Muscle layer of colon (tissue), 2 donors: ENCODE data around the gene PRKG1.

Experiments used
- H3K27ac ChIP-seq: one replicate; pipeline ENCODE4 v1.7.0; 2013; ENCODE audit warnings: low read depth, mild to moderate bottlenecking, low read length, moderate library complexity
- H3K27me3 ChIP-seq, 2 donors: one replicate each; pipeline ENCODE4 v1.7.0; 2013; ENCODE audit warnings: low read length in 2 of 2, mild to moderate bottlenecking in 2 of 2; ENCODE audit not compliant: insufficient read depth in 2 of 2, control insufficient read depth in 1 of 2
- H3K36me3 ChIP-seq: one replicate; pipeline ENCODE4 v1.7.0; 2013; ENCODE audit warnings: mild to moderate bottlenecking, low read length; ENCODE audit not compliant: insufficient read depth
- H3K4me1 ChIP-seq: one replicate; pipeline ENCODE4 v1.7.0; 2013; ENCODE audit warnings: mild to moderate bottlenecking, low read length; ENCODE audit not compliant: insufficient read depth
- H3K4me3 ChIP-seq, 2 donors: one replicate each; pipeline ENCODE4 v1.7.0; 2013; ENCODE audit warnings: low read length in 2 of 2, low read depth in 1 of 2, mild to moderate bottlenecking in 1 of 2, moderate library complexity in 1 of 2
- H3K9ac ChIP-seq: one replicate; pipeline ENCODE4 v1.7.0; 2013; ENCODE audit warnings: low read length
- H3K9me3 ChIP-seq: one replicate; pipeline ENCODE4 v1.7.0; 2013; ENCODE audit warnings: mild to moderate bottlenecking, low read length
- donor health status: abdominal sarcoma.
- donor health status: Adenocarcinoma of cecum.

The PRKG1 gene

DNA sequence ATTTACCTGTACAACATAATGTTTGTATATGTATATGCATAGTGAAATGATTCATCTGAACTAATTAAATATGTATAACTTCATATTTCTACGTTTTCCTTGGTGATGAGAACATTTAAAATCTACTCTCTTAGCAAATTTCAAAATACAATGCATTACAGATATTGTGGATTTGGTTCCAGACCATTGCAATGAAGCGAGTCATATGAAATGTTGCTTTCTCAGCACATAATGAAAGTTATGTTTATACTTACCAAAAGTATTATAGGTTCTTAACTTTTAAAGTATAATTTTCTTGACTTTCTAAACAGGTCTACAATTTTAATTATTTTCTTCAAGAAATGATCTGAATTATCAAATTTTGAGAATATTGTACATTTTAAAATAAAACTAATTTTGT, 435.9 kb downstream of the PRKG1 start:
- H3K4me1 ChIP-seq, result no peaks in the 10 kb centered on the region
- no peak overlapping the region for H3K27ac ChIP-seq
- no peaks in the 10 kb centered on the region for H3K27me3 ChIP-seq
- H3K9ac ChIP-seq, result no peak overlapping the region
- no peak overlapping the region for H3K4me3 ChIP-seq
- no peaks in the 10 kb centered on the region for H3K9me3 ChIP-seq
- H3K36me3 ChIP-seq, result no peaks in the 10 kb centered on the region

DNA sequence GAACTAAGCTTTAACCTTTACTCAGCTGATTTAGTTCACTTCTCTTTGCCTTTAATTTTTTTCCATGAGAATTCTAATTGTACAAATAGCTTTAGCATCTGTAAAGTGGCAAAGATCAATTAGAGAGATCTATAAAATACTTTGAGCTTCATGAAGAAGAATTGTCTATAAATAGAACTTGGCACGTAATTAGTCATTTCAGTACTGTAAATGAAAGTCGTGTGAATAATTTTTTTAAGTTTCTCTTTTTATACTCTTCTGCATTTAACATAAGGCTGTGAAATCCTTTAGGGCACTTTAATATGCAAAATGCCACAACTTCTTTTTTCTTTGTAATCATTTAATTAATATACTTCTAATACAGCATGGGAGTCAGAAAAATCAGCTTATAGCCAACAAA, 447.3 kb downstream of the PRKG1 start:
- no peaks in the 10 kb centered on the region for H3K36me3 ChIP-seq
- no peaks in the 10 kb centered on the region for H3K27me3 ChIP-seq
- H3K9me3 ChIP-seq, result no peaks in the 10 kb centered on the region
- no peak overlapping the region for H3K4me3 ChIP-seq
- H3K4me1 ChIP-seq, result peaks cover 7% of the 10 kb centered on the region
- H3K27ac ChIP-seq, result no peak overlapping the region
- no peak overlapping the region for H3K9ac ChIP-seq

DNA sequence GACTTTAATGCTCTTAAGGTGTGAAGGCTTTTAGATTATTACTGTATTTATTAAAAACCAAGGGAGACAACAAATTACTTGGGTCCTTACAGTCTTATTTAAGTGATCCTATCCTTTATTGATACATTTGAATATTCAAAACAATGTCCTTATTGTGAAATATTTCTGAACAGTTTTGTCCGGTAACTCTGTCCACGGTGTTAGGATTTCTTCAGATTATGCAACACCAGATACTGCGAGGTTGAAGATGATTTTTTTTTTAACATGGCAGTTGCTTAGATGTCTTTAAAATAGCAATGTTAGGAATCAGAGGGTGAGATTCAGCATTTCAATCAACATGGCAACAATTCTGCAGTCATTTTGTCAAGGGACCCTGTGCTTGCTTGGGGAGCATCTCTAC, 448.6 kb downstream of the PRKG1 start:
- Histone ChIP-seq H3K36me3 (no peaks in the 10 kb centered on the region), H3K9me3 (no peaks in the 10 kb centered on the region), H3K27ac (no peak overlapping the region), H3K4me1 (peaks cover 10% of the 10 kb centered on the region), H3K9ac (no peak overlapping the region), H3K27me3 (no peaks in the 10 kb centered on the region), H3K4me3 (no peak overlapping the region)

- H3K9ac ChIP-seq, result no peak overlapping the region
- peaks cover 13% of the 10 kb centered on the region for H3K4me1 ChIP-seq
- no peaks in the 10 kb centered on the region for H3K36me3 ChIP-seq
- H3K27ac ChIP-seq, result no peak overlapping the region
- no peaks in the 10 kb centered on the region for H3K27me3 ChIP-seq
- H3K9me3 ChIP-seq, result no peaks in the 10 kb centered on the region
- H3K4me3 ChIP-seq, result no peak overlapping the region
Observed at GRCh38 chr10:51523440-51523839, 449.2 kb downstream of the PRKG1 start.

DNA sequence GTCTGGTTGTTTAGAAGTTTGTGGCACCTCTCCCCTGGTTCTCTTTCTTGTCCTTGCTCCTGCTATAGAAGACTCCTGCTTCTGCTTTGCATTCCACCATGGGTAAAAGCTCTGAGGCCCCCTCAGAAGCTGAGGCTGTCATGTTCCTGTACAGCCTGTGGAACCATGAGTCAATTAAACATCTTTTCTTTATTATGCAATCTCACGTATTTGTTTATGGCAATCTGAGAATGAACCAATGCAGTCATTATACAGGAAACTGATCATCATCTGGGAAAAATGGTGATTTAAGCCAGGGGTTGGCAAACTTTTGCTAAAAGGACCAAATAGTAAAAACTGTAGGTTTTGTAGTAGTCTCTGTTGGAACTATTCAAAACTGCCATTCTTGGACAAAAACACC, 449.8 kb downstream of the PRKG1 start:
- no peak overlapping the region for H3K27ac ChIP-seq
- H3K36me3 ChIP-seq, result no peaks in the 10 kb centered on the region
- no peak overlapping the region for H3K4me3 ChIP-seq
- peaks cover 13% of the 10 kb centered on the region for H3K4me1 ChIP-seq
- H3K9ac ChIP-seq, result no peak overlapping the region
- no peaks in the 10 kb centered on the region for H3K27me3 ChIP-seq
- no peaks in the 10 kb centered on the region for H3K9me3 ChIP-seq

DNA sequence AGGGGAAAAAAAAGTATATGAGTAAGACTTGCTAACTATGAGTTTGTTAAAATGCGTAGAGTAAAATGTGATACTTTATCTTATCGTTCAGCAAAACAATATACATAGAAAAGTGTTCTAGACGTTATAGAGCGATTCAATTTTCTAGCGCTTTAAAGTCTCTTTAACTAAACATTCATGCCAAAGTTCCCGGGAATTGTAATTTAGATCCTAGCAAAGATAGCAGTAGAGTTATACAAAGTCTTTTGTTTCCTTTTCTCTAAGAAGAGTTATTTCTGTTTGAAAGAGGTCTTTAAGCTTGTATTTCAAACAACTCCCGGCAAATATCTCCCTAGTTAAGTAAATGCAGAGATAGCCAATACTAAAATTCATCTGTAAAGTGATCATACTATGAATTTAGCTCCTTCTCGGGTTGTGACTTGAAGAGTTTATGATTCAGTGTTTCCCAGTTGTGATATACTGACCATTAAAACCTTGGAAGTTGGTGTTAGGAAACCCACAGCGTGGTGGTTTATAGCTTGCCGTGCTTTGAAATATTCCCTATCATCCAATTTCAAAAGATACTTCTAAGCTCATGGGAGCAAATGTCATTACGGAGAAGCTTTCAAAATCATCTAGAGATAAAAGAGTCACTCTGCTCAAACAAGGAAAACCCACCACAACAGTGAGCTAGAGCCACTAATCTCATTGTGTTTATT, 453.4 kb downstream of the PRKG1 start:
- Histone ChIP-seq H3K4me1 (peaks cover 10% of the 10 kb centered on the region), H3K4me3 (peak overlapping the region in 1 of 2 donors; percentile 22), H3K9me3 (no peaks in the 10 kb centered on the region), H3K9ac (no peak overlapping the region), H3K27me3 (no peaks in the 10 kb centered on the region), H3K27ac (no peak overlapping the region), H3K36me3 (no peaks in the 10 kb centered on the region)

- no peaks in the 10 kb centered on the region for H3K36me3 ChIP-seq
- H3K9me3 ChIP-seq, result no peaks in the 10 kb centered on the region
- H3K27me3 ChIP-seq, result no peaks in the 10 kb centered on the region
- no peak overlapping the region for H3K9ac ChIP-seq
- no peak overlapping the region for H3K27ac ChIP-seq
- peaks cover 10% of the 10 kb centered on the region for H3K4me1 ChIP-seq
- no peak overlapping the region for H3K4me3 ChIP-seq
Observed at GRCh38 chr10:51528527-51528926, 454.2 kb downstream of the PRKG1 start.

DNA sequence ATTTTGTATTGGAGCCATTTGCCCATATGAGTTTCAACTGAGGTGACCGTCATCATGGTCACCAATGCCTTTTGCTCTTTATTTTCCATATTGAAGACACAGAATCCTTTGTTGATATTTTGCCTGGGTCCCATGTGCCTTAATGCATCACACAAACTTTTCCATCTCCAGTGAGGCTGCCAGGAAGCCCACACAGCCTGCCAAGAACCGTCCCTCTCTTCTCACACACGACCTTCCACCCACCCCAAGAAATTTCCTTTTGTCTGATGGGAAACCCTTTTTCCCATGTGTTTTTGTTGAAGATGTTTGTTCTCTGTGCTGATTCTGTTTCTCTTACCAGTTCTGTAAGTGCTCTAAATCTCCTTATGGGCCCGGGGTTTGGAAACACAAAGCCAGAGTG, 456.3 kb downstream of the PRKG1 start:
- Histone ChIP-seq H3K4me3 (no peak overlapping the region), H3K36me3 (no peaks in the 10 kb centered on the region), H3K9me3 (no peaks in the 10 kb centered on the region), H3K9ac (no peak overlapping the region), H3K27ac (no peak overlapping the region), H3K4me1 (peaks cover 10% of the 10 kb centered on the region), H3K27me3 (no peaks in the 10 kb centered on the region)

GRCh38 chr10:51532044-51532443, 457.8 kb downstream of the PRKG1 start:
- Histone ChIP-seq H3K27me3 (no peaks in the 10 kb centered on the region), H3K9me3 (no peaks in the 10 kb centered on the region), H3K27ac (no peak overlapping the region), H3K4me1 (peaks cover 4% of the 10 kb centered on the region), H3K9ac (no peak overlapping the region), H3K4me3 (no peak overlapping the region), H3K36me3 (no peaks in the 10 kb centered on the region)

DNA sequence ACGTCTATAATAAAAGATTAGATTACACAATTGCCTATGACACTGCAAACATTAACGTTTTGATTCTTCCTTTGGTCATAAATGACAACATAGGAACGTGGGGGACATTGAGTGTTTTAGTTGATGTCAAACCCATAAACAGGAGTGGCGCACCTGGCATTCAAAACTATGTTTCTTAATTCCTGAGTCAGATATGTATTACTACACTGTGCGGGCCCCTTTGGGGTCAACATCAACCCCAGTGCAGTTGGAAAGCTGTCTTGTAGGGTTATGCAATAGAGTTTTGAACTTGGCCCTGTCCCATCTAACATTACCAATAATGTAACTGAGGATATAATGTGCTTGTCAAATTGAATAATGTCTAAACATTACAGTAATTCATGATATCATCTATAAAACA, 468.6 kb downstream of the PRKG1 start:
- Histone ChIP-seq H3K4me3 (no peak overlapping the region), H3K36me3 (no peaks in the 10 kb centered on the region), H3K27ac (no peak overlapping the region), H3K9me3 (no peaks in the 10 kb centered on the region), H3K9ac (no peak overlapping the region), H3K27me3 (no peaks in the 10 kb centered on the region), H3K4me1 (no peaks in the 10 kb centered on the region)

DNA sequence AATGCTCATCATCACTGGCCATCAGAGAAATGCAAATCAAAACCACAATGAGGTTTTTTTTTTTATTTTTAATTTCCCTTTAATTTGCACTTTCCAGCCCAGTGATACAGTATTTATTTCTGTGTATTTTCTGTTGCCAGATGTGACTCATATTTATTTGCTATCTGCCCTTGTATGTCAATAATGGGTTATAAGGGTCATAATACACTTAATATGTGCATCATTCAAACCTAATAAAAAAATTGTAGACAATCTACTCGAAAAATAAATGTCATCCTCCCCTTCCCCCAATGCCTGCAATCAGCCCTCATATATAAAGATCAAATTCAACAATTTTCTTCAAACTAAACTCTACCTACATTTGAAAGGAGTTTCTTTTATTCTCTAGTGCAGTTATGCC, 470.6 kb downstream of the PRKG1 start:
- H3K9me3 ChIP-seq, result no peaks in the 10 kb centered on the region
- no peaks in the 10 kb centered on the region for H3K4me1 ChIP-seq
- no peaks in the 10 kb centered on the region for H3K27me3 ChIP-seq
- H3K36me3 ChIP-seq, result no peaks in the 10 kb centered on the region
- H3K4me3 ChIP-seq, result no peak overlapping the region
- no peak overlapping the region for H3K9ac ChIP-seq
- no peak overlapping the region for H3K27ac ChIP-seq

- H3K27me3 ChIP-seq, result no peaks in the 10 kb centered on the region
- H3K36me3 ChIP-seq, result no peaks in the 10 kb centered on the region
- H3K4me1 ChIP-seq, result peaks cover 8% of the 10 kb centered on the region
- H3K27ac ChIP-seq, result no peak overlapping the region
- no peaks in the 10 kb centered on the region for H3K9me3 ChIP-seq
- H3K4me3 ChIP-seq, result no peak overlapping the region
- no peak overlapping the region for H3K9ac ChIP-seq
Observed at GRCh38 chr10:51547941-51548340, 473.7 kb downstream of the PRKG1 start.
